Peyer's patch (tissue), 4 donors: ENCODE results near the gene KDM2A. TPM values are rescaled to one million over a fixed set of nuclear protein-coding genes. Genes with fewer than 3 reads are reported as not detected.

Experiments
- DNase-seq, 3 donors: peaks; one replicate each; pipeline ENCODE4 v3.0.0-alpha.2; 2017 to 2019
- H3K27ac ChIP-seq, 4 donors: fragments of 200-600 bp; sonication (generic); one replicate each; pipeline ENCODE4 v1.5.1; 2016 to 2019
- H3K27me3 ChIP-seq, 2 donors: fragments of 200-600 bp; sonication (generic); one replicate each; pipeline ENCODE4 v1.5.1; 2019
- H3K36me3 ChIP-seq, 3 donors: fragments of 200-600 bp; sonication (generic); one replicate each; pipeline ENCODE4 v1.5.1; 2016 to 2019
- H3K4me1 ChIP-seq, 4 donors: fragments of 200-600 bp; sonication (generic); one replicate each; pipeline ENCODE4 v1.5.1; 2016 to 2019
- H3K4me3 ChIP-seq, 4 donors: fragments of 200-600 bp; sonication (generic); 1 replicate in 3 of 4; 2 replicates in 1 of 4; pipeline ENCODE4 v1.5.1; 2016 to 2019; ENCODE audit warnings: mild to moderate bottlenecking in 1 of 4
- H3K9me3 ChIP-seq, 4 donors: fragments of 200-600 bp; sonication (generic); one replicate each; pipeline ENCODE4 v1.5.1; 2016 to 2019; ENCODE audit warnings: mild to moderate bottlenecking in 1 of 4
- CTCF ChIP-seq, 6 experiments: fragments of 450-650 bp in 4 of 6; fragments of 200-600 bp in 2 of 6; sonication (generic) in 1 of 6; IDR thresholded peaks; one replicate each; pipeline ENCODE4 v1.5.1; 2017 to 2019; ENCODE audit warnings: antibody characterized with exemption in 6 of 6, mild to moderate bottlenecking in 3 of 6, moderate library complexity in 1 of 6
- POLR2A ChIP-seq, 2 donors: fragments of 450-650 bp; IDR thresholded peaks; one replicate each; pipeline ENCODE4 v1.5.1; 2017; ENCODE audit warnings: antibody characterized with exemption in 2 of 2, mild to moderate bottlenecking in 2 of 2, moderate library complexity in 2 of 2
- total RNA-seq, 4 donors: library from RNA; depleted of rRNA; stranded (reverse); fragments of >200 nt; gene quantifications; one replicate each; pipeline ENCODE4 v1.1.0, GENCODE V29; 2016

Gene KDM2A
- total RNA-seq, 4 donors from 2014 or later = 76.7 to 225 (median 105) TPM

GRCh38 chr11:67287355-67288197, 168.5 kb downstream of the KDM2A start:
- H3K27ac ChIP-seq = peak overlapping the region; percentile 88 to 99 (median 94)
- H3K4me3 ChIP-seq = peak overlapping the region in 3 of 4 donors; percentile 74 to 92 (median 91)
- no peaks in the 10 kb centered on the region for H3K9me3 ChIP-seq
- no peak for DNase-seq
- H3K27me3 ChIP-seq = no peaks in the 10 kb centered on the region
- peaks cover 4 to 48% (median 36%) of the 10 kb centered on the region in 4 donors for H3K4me1 ChIP-seq
- H3K36me3 ChIP-seq = peaks cover 0 to 57% (median 5%) of the 10 kb centered on the region in 3 donors
- TF ChIP-seq CTCF (IDR thresholded peaks at IDR 0.05) (no peak), POLR2A (IDR thresholded peaks at IDR 0.05) (no peak)

DNA sequence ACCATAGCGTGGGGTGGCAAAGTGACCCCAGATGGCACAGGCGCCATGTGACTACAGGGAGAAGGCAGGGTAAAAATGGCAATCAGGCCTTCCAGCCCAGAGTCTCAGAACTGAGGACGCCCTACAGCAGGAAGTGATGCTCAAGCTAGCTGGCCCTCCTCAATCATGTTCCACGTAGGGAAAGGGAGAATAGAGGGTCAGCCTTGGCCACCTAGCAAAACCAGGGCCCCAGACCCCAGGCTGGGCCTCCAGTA, 169.1 kb downstream of the KDM2A start:
- H3K4me3 ChIP-seq = peak overlapping the region; percentile 74 to 92 (median 88)
- peaks cover 4 to 48% (median 36%) of the 10 kb centered on the region in 4 donors for H3K4me1 ChIP-seq
- no peak for TF ChIP-seq CTCF (IDR thresholded peaks at IDR 0.05)
- TF ChIP-seq POLR2A (IDR thresholded peaks at IDR 0.05) = peak in 1 of 2 donors; percentile 39
- no peaks in the 10 kb centered on the region for H3K9me3 ChIP-seq
- H3K27ac ChIP-seq = peak overlapping the region; percentile 88 to 99 (median 94)
- no peaks in the 10 kb centered on the region for H3K27me3 ChIP-seq
- peaks cover 0 to 52% (median 2%) of the 10 kb centered on the region in 3 donors for H3K36me3 ChIP-seq
- DNase-seq = no peak

DNA sequence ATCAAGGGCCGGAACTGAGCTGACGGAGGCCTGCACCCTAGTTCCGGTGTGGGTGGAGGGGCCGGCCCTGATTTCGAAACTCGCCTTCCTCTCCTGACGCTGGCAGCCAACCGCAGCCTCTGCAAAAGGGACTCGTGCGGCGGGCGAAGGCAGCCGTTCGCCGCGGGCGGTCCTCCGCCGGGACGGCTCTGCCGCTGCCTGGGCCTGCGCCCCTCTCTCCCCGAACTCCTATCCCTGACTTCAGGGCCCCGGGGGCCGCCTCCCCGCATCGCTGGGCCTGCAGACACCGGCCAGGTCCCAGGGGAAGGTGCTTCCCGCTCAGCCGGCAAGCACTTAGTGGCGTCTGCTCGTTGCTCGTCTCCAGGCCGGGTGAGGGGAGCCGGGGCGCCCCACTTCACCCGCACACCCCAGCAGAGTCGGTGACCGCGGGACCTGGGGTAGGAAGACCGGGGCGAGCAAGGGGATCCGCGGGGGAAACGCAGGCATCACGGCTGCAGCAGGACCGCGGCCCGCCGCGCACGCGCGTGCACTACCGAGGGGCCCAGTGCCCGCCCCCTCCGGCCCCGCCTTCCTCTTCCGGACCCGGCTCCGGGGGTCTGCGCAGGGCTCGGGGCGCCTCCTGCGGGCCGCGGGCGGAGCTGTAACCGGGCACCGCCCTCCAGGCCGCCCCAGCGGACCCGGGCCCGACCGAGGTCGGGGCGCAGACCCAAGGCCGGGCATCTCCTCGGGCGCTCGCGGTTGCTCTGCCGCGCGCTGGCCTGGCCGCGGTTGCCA, 169.6 kb downstream of the KDM2A start:
- Histone ChIP-seq H3K27me3 (no peaks in the 10 kb centered on the region), H3K4me3 (peak overlapping the region; percentile 74 to 92 (median 88)), H3K36me3 (peaks cover 0 to 47% (median 0%) of the 10 kb centered on the region in 3 donors), H3K4me1 (peaks cover 4 to 48% (median 36%) of the 10 kb centered on the region in 4 donors), H3K9me3 (no peaks in the 10 kb centered on the region), H3K27ac (peak overlapping the region; percentile 88 to 99 (median 94))
- no peak for TF ChIP-seq POLR2A (IDR thresholded peaks at IDR 0.05)
- TF ChIP-seq CTCF (IDR thresholded peaks at IDR 0.05) = peak; percentile 57 to 86 (median 60)
- peak; percentile 87 to 96 (median 94) for DNase-seq

DNA sequence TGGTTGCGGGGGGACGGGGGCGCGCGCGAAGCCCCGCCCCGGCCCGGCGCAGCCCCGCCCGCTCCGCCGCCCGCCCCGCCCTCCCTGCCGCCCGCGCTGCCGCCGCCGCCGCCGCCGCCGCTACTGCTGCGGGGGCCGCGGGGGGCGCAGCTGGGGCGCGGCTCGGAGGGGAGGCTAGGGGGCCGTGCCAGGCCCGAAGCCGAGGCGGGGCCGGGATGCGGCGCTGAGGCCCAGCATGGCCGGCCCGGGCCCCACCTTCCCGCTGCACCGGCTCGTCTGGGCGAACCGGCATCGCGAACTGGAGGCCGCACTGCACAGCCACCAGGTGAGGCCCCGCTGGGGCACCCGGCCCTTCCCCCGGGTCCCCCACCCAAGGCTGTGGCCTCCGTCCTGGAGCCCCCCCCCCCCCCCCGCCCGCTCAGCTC, 170.2 kb downstream of the KDM2A start, which contains the start of gene ANKRD13D:
ANKRD13D (plus strand) TSS at position 78 of the 425 bp plus-strand sequence; CDS start at position 236, 158 bp downstream.
- TF ChIP-seq CTCF (IDR thresholded peaks at IDR 0.05) (no peak), POLR2A (IDR thresholded peaks at IDR 0.05) (no peak)
- no peaks in the 10 kb centered on the region for H3K27me3 ChIP-seq
- peaks cover 4 to 48% (median 36%) of the 10 kb centered on the region in 4 donors for H3K4me1 ChIP-seq
- no peaks in the 10 kb centered on the region for H3K9me3 ChIP-seq
- peaks cover 0 to 41% (median 0%) of the 10 kb centered on the region in 3 donors for H3K36me3 ChIP-seq
- DNase-seq = peak; percentile 52 to 73 (median 73)
- peak within 1 kb of the TSS; percentile 88 to 99 (median 94) for H3K27ac ChIP-seq
- H3K4me3 ChIP-seq = peak within 1 kb of the TSS; percentile 74 to 92 (median 88)

- H3K27me3 ChIP-seq = no peaks in the 10 kb centered on the region
- peak overlapping the region; percentile 74 to 92 (median 88) for H3K4me3 ChIP-seq
- DNase-seq = no peak
- peaks cover 0 to 35% (median 0%) of the 10 kb centered on the region in 3 donors for H3K36me3 ChIP-seq
- peak overlapping the region; percentile 79 to 99 (median 94) for H3K27ac ChIP-seq
- peaks cover 4 to 48% (median 36%) of the 10 kb centered on the region in 4 donors for H3K4me1 ChIP-seq
- TF ChIP-seq CTCF (IDR thresholded peaks at IDR 0.05) = no peak
- no peak for TF ChIP-seq POLR2A (IDR thresholded peaks at IDR 0.05)
- no peaks in the 10 kb centered on the region for H3K9me3 ChIP-seq
Observed at GRCh38 chr11:67289651-67290479, 170.8 kb downstream of the KDM2A start.
